ENCODE measurements around the gene USP13. TPM values are rescaled to one million over a fixed set of nuclear protein-coding genes. Genes with fewer than 3 reads are reported as not detected.
"Not testable (repeated sequence)": the region's sequence is repeated elsewhere in the genome, so short reads cannot be mapped to it uniquely, and the experiment has no call there.

USP13 gene
- total and polyA plus RNA-seq, 2 experiments from 2014 or later = 6.0 to 8.2 TPM

GRCh38 chr3:179682426-179683080 is 29.7 kb downstream of the USP13 start:
- DNase-seq = no peak
- H3K4me3 ChIP-seq = no peak overlapping the region
- H3K36me3 ChIP-seq (ENCODE audit: low read depth) = no peaks in the 10 kb centered on the region
- no peaks in the 10 kb centered on the region for H3F3A ChIP-seq (ENCODE audit: insufficient read depth)
- no peak for TF ChIP-seq EZH2phosphoT487 (IDR thresholded peaks at IDR 0.05; ENCODE audit: insufficient read depth, low read depth)
- TF ChIP-seq EZH2 (IDR thresholded peaks at IDR 0.05; ENCODE audit: insufficient read depth, poor library complexity, severe bottlenecking) = no peak
- peaks cover 37% of the 10 kb centered on the region for H3K79me2 ChIP-seq (ENCODE audit: insufficient read depth)
- 48 to 59% methylated on average over 4 of the region's 4 CpGs for WGBS, 2 experiments (ENCODE audit: low coverage in 1 of 2, low lambda C conversion rate in 2 of 2, missing lambda C conversion rate in 2 of 2)
- H4K20me1 ChIP-seq (ENCODE audit: insufficient read depth) = no peaks in the 10 kb centered on the region
- H3K9me2 ChIP-seq (ENCODE audit: insufficient read depth) = no peaks in the 10 kb centered on the region
- in situ Hi-C loops (cut with MboI) = no loop called here
- no peak overlapping the region for H3K9ac ChIP-seq
- 0 out of 2 replicates have a peak, but pooled peaks cover 8% of the 10 kb centered on the region for H3K4me1 ChIP-seq (ENCODE audit: insufficient read depth)
- no peak overlapping the region for H3K4me2 ChIP-seq (ENCODE audit: unreplicated experiment)
- H3K27ac ChIP-seq = no peak overlapping the region
- no peak overlapping the region for H2AFZ ChIP-seq
- H3K27me3 ChIP-seq (replicated peaks; ENCODE audit: insufficient read depth) = no peaks in the 10 kb centered on the region
- no peaks in the 10 kb centered on the region for H3K9me3 ChIP-seq (ENCODE audit: low read depth)

- H3K9me3 ChIP-seq (ENCODE audit: low read depth); H3F3A ChIP-seq (ENCODE audit: insufficient read depth); H3K27me3 ChIP-seq (replicated peaks; ENCODE audit: insufficient read depth); in situ Hi-C loops (cut with MboI); H2AFZ ChIP-seq; H3K4me2 ChIP-seq (ENCODE audit: unreplicated experiment); H3K36me3 ChIP-seq (ENCODE audit: low read depth); H3K4me3 ChIP-seq; H3K9me2 ChIP-seq (ENCODE audit: insufficient read depth); DNase-seq; H4K20me1 ChIP-seq (ENCODE audit: insufficient read depth); H3K9ac ChIP-seq; H3K27ac ChIP-seq; H3K4me1 ChIP-seq (ENCODE audit: insufficient read depth): not testable (repeated sequence)
- 85 to 90% methylated on average over 5 of the region's 5 CpGs for WGBS, 2 experiments (ENCODE audit: low coverage in 1 of 2, low lambda C conversion rate in 2 of 2, missing lambda C conversion rate in 2 of 2)
- H3K79me2 ChIP-seq (ENCODE audit: insufficient read depth) = peaks cover 30% of the 10 kb centered on the region
Observed at GRCh38 chr3:179683286-179683685, 30.4 kb downstream of the USP13 start.

GRCh38 chr3:179687967-179688535 is 35.2 kb downstream of the USP13 start:
- Histone ChIP-seq H3K36me3 (ENCODE audit: low read depth) (no peaks in the 10 kb centered on the region), H3K4me3 (no peak overlapping the region), H3K9me2 (ENCODE audit: insufficient read depth) (no peaks in the 10 kb centered on the region), H3F3A (ENCODE audit: insufficient read depth) (0 out of 2 replicates have a peak, but pooled peaks cover 5% of the 10 kb centered on the region), H3K27ac (no peak overlapping the region), H3K79me2 (ENCODE audit: insufficient read depth) (no peaks in the 10 kb centered on the region), H3K9ac (no peak overlapping the region), H4K20me1 (ENCODE audit: insufficient read depth) (no peaks in the 10 kb centered on the region), H3K4me1 (ENCODE audit: insufficient read depth) (no peaks in the 10 kb centered on the region), H2AFZ (no peak overlapping the region), H3K9me3 (ENCODE audit: low read depth) (no peaks in the 10 kb centered on the region), H3K4me2 (ENCODE audit: unreplicated experiment) (no peak overlapping the region), H3K27me3 (replicated peaks; ENCODE audit: insufficient read depth) (no peaks in the 10 kb centered on the region)
- 85 to 87% methylated on average over 4 of the region's 4 CpGs for WGBS, 2 experiments (ENCODE audit: low coverage in 1 of 2, low lambda C conversion rate in 2 of 2, missing lambda C conversion rate in 2 of 2)
- in situ Hi-C loops (cut with MboI) = no loop called here
- TF ChIP-seq EZH2phosphoT487 (IDR thresholded peaks at IDR 0.05; ENCODE audit: insufficient read depth, low read depth) (no peak), EZH2 (IDR thresholded peaks at IDR 0.05; ENCODE audit: insufficient read depth, poor library complexity, severe bottlenecking) (no peak)
- DNase-seq = no peak

- Histone ChIP-seq H3K36me3 (ENCODE audit: low read depth) (no peaks in the 10 kb centered on the region), H3K4me1 (ENCODE audit: insufficient read depth) (no peaks in the 10 kb centered on the region), H3K9me3 (ENCODE audit: low read depth) (no peaks in the 10 kb centered on the region), H3K4me2 (ENCODE audit: unreplicated experiment) (no peak overlapping the region), H3K27ac (no peak overlapping the region), H3K9me2 (ENCODE audit: insufficient read depth) (no peaks in the 10 kb centered on the region), H3K27me3 (replicated peaks; ENCODE audit: insufficient read depth) (no peaks in the 10 kb centered on the region), H3K4me3 (no peak overlapping the region), H3K79me2 (ENCODE audit: insufficient read depth) (no peaks in the 10 kb centered on the region), H3F3A (ENCODE audit: insufficient read depth) (0 out of 2 replicates have a peak, but pooled peaks cover 5% of the 10 kb centered on the region), H4K20me1 (ENCODE audit: insufficient read depth) (no peaks in the 10 kb centered on the region), H3K9ac (no peak overlapping the region), H2AFZ (no peak overlapping the region)
- 93 to 94% methylated on average over 4 of the region's 4 CpGs for WGBS, 2 experiments (ENCODE audit: low coverage in 1 of 2, low lambda C conversion rate in 2 of 2, missing lambda C conversion rate in 2 of 2)
- in situ Hi-C loops (cut with MboI) = no loop called here
- peak; percentile 35 for DNase-seq
- TF ChIP-seq EZH2phosphoT487 (IDR thresholded peaks at IDR 0.05; ENCODE audit: insufficient read depth, low read depth) (no peak), EZH2 (IDR thresholded peaks at IDR 0.05; ENCODE audit: insufficient read depth, poor library complexity, severe bottlenecking) (no peak)
Observed at GRCh38 chr3:179688850-179689249, 36.0 kb downstream of the USP13 start.

All from GM23248 (cell line).